Measurements from ENCODE around the gene MFRP.

Gene MFRP

DNA sequence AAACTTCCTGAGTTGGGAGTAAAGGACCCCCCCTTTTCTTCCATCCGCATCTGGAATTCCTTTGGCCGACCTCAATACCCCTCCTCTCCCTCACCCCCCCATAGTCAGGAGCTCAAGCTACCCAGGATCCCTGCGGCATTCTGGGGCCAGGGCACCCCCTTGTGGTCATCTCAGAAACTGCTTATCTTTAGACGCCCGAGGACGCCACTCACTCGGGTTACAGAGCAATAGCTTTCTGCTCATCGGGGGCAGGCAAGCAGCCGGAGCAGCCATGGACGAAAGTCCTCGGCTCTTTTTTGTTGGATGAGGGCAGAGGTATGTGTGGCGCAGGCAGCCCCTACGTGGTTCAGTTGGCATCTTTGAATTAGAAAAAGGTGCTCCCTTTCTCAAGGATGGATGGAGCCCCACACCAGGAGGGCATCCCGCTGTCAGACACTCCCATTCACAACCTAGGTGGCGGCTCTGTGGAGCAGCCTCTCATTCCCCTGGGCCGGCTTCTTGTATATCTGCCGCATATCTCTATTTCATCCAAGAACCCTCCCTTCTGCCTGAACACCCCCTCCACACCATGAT lies 8.1 kb downstream of the MFRP start:
- DNase-seq (ENCODE audit: low spot score) = peak; percentile 78

DNA sequence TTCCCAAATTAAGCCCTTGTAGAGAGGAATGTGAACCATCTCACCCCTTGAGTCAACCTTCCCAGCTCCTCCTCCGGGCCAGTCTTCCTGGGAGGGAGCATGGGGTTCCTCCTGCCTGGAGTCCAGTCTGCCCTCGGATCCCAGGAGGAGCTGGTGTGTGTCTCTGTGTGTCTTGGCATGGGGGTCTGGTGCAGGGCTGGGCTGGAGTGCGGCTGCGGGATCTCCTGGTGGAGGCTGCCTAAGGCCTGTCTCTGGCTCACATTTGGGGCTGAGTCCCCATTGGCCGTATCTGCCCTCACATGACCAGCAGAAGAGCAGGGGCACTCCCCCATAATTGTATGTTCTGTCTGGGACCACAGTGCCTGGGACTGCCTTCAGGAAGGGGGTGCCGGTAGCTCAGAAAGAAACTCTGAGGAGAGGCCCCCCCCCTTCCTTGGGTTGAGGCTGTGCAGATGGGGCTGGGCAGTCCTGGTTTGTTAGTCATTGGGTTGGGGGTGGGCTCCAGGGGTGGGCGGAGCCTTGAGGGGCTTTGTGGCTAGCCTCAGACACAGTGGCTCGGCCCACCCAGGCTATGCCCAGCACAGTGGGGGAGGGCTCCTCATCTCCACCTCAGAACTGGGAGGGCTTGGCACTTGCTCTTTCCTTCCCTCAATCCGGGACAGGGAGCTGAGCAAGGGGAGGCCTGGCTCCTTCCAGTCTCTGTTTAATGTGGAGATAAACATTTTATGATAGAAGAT lies 8.8 kb downstream of the MFRP start:
- no peak for DNase-seq (ENCODE audit: low spot score)

DNA sequence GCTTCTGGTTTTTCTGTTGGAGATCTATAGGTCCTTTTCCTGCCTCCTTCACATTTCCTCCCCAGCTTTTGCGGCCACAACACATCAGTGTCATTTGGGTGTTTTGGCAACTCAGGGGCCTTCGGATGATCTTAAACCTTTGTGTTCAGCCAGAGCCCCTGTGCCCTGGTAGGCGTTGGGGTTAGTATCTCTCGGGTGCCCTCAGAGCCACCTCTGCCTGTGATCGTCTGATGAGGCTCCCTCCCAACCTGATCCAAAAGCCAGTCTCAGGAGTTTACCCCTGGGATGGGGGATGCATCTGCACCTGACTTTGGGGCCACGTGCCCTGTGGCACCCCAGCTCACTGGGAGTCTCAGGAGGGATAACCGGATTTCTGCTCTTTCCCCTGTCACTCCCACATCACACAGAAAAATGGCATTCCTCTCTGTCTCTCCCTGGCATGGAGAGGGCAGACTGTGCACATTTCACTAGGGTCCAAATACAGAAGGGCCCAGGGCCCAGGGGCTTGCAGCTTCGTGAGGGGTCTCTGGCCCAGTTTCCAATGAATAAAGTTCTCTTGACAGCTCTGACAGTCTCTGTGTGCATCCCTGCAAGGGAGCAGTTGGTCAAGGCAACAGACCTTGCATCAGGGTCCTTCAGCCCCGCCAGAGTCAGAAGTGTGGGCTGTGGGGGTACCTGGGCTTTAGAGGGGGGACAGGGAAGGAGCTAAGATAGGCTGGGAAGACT lies 9.6 kb downstream of the MFRP start:
- no peak for DNase-seq (ENCODE audit: low spot score)

DNA sequence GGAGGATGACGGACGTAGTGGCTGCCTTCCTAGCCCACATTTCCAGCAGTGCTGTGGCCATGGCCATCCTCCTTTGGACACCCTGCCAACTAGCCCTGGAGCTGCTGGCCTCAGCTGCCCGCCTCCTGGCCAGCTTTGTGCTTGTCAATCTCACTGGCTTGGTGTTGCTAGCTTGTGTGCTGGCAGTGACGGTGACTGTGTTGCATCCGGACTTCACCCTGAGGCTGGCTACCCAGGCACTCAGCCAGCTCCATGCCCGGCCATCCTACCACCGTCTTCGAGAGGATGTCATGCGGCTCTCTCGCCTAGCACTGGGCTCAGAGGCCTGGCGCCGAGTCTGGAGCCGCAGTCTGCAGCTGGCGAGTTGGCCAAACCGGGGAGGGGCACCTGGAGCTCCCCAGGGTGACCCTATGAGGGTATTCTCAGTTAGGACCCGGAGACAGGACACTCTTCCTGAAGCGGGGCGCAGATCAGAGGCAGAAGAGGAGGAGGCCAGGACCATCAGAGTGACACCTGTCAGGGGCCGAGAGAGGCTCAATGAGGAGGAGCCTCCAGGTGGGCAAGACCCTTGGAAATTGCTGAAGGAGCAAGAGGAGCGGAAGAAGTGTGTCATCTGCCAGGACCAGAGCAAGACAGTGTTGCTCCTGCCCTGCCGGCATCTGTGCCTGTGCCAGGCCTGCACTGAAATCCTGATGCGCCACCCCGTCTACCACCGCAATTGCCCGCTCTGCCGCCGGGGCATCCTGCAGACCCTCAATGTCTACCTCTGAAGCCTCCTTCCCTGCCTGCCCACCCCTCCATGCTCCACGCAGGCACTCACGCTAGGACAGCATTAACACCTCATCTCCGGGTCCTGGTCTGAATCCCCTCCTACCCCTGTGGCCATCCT lies 10.6 kb downstream of the MFRP start:
- no peak for DNase-seq (ENCODE audit: low spot score)

DNA sequence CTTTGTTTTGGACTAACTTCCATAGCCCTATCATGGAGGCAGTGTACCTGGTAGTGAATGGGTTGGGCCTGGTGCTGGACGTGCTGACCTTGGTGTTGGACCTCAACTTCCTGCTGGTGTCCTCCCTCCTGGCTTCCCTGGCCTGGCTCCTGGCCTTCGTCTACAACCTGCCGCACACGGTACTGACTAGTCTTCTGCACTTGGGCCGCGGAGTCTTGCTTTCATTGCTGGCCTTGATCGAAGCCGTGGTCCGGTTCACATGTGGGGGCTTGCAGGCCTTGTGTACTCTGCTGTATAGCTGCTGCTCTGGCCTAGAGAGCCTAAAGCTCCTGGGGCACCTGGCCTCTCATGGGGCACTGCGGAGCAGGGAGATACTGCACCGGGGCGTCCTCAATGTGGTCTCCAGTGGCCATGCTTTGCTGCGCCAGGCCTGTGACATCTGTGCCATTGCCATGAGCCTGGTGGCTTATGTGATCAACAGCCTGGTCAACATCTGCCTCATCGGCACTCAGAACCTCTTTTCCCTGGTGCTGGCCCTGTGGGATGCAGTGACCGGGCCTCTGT lies 11.3 kb downstream of the MFRP start:
- no peak for DNase-seq (ENCODE audit: low spot score)

DNA sequence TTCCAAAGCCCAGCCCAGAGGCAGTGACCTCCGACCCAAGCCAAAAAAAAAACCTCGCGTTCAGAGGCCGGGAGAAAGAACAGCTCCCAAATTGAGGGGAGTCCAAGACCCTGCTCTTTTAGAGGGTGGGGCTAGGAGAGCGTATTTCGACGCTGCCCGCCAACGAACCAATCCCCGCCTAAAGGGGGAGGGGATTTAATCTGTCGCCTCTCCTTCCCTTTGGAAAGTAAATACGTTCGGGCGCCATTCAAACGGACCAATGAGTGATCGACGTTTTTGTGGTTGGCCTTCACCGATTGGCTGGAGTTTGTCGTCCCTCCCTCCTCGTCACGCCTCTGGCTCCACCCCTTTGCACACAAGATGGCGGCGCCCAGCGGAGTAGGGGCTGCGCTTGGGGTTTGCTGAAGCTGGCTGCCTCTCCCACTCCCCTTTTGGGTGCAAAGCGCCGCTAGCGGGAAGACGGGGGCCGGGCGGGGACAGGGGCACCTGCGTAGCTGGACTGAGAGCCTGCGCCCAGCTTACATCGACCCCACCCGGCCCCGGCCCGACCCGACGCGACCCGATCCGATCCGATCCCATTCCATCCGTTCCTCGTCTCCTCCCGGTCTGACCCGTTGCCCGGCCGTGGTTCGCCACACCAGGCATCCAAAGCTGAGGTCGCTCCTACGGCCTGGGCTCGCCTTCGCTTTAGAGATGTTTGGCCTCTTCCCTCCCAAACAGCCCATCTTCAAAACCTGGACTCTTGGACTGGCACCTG lies 12.2 kb downstream of the MFRP start, which contains the start of gene RNF26:
RNF26 (plus strand) TSS at position 354 of the 757 bp plus-strand sequence. CDS start 596 bp downstream, outside the sequence.
- peak; percentile 96 for DNase-seq (ENCODE audit: low spot score)

DNA sequence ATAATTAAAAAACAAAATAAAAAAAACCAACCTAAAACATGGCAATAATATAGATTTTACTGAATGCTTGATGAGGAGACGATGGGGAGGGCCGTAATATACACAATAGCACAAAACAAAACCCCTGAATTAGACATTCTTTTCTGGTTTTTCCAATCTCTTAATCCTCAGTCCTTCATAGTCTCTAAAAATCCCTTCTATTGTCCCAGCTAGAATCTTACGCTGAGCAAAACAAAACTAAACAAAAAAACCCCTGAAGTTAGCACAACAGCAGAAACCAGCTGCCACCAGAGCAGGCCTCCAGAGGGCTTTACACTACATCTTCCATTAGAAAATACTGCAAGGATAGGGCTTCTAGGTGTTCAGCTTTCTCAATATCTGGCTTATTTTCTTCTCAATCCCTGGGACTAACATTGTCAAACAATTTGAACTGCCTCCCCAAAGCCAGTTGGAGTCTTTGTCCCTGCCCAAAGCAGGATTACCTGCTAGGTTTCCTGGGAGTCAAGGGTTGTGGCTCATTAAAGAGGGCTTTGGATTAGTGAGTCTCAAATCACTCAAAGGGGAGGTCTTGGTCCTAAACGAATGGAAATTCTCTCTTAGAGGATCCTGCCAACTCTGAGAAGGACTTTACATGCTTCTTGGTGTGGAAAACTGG lies 14.3 kb downstream of the MFRP start:
- DNase-seq (ENCODE audit: low spot score) = no peak

DNA sequence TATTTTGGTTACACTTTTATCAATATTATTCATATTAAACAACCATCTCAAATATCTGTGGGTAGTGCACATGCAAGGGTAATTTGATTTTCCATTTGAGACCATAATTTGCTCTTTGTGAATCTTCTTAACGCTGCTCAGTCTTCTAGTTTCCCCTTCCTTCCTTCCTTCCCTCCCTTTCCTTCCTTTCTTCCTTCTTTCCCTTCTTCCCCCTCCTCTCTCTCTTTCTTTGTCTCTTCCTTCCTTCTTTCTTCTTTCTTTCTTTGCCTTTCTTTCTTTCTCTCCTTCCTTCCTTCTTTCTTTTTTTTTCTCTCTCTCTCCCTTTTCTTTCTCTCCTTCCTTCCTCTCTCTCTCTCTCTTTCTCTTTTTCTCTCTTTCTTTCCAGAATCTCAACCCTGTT lies 16.3 kb downstream of the MFRP start:
- DNase-seq (ENCODE audit: low spot score) = no peak

DNA sequence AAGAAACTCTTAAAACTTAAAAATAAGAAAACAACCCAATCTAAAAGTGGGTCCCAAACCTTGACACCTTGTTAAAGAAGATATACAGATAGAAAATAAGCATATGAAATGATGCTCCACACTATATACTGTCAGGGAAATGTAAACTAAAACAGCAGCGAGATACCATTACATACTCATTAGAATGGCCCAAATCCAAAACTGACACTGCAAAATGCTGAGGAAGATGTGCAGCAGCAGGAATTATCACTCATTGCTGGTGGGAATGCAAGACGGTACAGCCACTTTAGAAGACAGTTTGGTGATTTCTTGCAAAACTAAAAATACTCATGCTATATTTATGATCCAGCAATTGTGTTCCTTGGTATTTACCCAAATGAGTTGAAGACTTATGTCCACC lies 17.2 kb downstream of the MFRP start:
- no peak for DNase-seq (ENCODE audit: low spot score)

DNA sequence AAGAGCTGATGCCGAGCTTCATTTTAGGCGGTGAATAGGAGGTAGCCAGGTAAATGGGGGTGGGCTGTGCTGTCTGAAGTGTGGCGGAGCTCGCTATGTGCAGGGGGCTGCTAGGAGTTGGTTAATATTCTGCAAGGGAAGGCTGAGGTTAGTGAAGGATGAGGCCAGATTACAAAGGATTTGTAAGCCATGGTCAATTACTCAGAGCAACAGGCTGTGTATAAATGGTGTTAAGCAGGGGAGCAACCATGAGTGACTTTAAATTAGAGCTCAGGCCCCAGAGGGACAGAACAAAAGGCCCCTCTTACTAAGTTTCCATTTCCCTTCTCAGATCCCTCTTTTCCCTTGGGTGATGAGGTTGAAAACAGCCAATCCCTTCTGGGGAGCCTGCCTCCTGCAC lies 22.3 kb downstream of the MFRP start:
- no peak for DNase-seq (ENCODE audit: low spot score)

DNA sequence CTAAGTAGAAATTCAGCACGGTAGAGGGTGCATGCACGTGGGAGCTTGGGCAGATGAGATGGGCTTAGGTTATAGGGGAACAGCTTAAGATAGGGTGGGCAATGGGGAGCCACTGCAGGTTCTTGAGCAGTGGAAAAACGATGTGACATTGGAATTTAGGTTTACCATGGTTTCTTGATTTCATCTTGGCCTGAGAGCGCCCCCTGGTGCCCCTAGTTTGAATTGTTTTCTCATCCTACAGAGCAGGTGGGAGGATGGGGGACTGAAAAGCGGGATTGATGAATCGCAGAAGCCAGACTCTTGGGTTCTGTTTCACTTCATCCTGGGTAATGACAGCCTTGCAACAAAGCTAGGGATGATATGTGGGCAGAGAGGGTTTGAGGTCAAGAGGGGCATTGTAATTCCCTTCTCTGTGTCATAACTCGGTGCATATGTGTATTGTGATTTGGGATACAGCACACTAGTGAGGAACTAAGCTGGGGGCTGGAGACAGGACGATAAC lies 22.9 kb downstream of the MFRP start:
- peak; percentile 70 for DNase-seq (ENCODE audit: low spot score)

DNA sequence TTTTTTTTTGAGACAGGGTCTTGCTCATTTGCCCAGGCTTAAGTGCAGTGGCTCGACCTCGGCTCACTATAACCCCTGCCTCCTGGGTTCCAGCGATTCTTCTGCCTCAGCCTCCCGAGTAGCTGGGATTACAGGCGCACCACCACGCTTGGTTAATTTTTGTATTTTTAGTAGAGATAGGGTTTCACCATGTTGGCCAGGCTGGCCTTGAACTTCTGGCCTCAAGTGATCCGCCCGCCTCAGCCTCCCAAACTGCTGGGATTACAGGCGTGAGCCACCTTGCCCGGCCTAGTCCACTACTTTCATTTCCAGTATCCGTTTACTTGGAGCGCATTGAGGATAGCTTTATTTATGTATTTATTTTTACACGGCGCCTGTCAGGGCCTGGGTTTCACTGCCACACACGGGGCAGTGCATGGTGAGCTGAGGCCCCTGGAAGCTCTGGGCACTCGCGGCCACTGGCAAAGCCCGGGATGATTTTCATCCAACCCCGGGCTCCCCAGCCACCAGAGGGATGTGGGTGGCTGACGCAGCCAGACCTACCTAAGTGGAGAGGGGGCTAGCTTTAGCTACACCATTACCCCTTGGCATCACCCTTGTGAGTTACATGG lies 23.5 kb downstream of the MFRP start:
- DNase-seq (ENCODE audit: low spot score) = no peak

DNA sequence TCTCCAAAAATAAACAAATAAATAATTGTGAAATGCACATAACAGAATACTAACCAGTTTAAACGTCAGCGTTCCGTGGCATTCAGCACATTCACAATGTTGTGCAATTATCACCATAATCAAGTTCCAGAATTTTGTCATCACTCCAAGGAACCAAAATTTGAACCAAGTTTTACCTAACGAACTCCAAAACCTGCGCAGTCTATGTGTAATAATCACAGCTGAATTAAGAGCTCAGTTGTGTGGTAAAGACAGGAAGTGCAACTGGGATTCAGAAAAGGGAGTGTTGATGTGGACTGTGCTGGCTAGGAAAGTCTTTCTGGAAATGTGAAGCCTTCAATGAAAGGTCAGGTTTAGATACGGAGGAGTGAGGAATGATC lies 24.2 kb downstream of the MFRP start:
- no peak for DNase-seq (ENCODE audit: low spot score)

DNA sequence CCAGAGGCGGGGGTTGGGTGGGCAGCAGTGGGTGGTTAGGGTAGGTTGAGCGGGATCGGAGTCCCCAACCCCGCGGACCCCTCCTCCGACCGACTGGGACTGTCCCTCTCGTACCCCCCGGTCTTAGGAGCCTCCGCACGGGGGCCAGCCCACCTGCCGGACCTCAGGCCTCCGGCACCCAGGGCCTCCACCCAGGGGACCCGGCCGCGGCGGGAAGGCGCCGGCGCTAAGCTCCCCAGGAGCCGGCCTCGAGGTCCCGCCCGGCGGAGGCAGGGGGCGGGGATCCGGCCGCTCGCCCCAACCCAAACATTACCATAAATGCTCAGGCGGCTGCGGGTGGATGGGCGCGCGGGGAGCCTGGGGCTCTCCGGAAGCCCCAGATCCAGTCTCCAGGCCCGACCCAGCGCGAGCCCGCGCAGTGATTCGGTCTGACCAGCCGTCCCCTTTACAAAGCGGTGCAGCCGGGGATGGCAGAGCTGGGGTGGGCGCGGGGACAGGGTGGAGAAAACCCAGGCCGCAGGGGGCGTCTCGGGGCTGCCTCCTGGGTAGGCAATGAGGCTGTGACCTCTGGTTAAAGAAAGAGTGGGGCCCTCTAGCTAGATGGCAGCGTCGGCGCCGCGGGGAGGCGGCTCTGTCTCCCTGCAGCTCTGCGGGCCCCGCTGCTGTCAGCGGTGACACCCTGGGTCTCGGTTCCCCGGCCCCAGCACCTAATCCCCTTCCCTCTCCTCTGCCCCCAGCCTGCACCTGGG lies 25.6 kb downstream of the MFRP start:
- DNase-seq (ENCODE audit: low spot score) = no peak

DNA sequence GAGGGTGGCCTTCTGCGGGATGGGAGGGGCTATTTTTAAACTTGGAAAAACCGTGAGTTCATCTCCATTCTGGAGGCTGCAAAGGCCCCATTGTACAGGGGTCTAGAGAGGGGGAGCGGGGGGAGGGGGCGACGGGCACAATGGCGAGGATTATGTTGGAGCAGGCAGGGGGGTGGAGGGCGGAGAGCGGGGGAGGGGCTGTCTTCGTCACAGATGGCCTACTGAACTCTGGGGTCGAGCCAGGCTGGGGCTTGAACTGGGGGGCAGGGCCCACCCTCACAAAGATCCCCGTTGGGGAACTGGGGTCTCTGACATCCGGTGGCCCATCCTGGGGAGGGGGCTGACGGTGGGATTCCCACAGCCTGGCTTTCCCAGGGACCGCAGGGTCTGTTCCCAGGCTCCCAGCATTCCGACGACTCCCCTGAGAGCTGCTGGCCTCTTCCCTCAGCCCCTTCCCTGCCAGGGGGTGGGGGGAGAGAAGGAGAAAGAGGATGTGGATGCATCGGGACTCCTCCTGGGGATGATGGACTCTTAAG lies 26.2 kb downstream of the MFRP start:
- no peak for DNase-seq (ENCODE audit: low spot score)

DNA sequence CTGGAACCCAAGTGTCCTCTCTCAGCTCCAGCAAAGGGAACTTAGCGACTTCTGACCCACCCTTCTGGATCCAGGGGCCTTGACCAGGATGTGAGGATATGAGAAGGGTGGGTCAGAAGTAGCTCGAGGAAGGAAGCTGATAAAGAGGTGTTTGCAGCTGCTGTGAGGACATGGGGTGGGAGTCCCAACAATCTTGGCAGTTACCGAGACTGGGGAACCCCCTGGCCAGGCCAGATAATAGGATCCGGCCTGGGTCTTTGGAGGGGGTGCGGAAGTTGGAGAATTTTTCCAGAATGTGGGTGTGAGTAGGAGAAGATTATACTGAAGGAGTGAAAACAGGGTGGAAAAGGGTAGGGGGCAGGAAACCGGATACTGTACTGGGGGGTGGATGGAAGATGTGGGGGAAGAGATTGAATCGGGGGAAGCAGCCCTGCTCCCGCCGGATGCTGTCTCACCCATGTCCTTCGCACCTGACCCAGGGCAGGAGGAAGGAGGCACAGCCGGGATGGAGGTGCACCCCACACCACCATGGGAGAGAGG lies 26.7 kb downstream of the MFRP start:
- no peak for DNase-seq (ENCODE audit: low spot score)

DNA sequence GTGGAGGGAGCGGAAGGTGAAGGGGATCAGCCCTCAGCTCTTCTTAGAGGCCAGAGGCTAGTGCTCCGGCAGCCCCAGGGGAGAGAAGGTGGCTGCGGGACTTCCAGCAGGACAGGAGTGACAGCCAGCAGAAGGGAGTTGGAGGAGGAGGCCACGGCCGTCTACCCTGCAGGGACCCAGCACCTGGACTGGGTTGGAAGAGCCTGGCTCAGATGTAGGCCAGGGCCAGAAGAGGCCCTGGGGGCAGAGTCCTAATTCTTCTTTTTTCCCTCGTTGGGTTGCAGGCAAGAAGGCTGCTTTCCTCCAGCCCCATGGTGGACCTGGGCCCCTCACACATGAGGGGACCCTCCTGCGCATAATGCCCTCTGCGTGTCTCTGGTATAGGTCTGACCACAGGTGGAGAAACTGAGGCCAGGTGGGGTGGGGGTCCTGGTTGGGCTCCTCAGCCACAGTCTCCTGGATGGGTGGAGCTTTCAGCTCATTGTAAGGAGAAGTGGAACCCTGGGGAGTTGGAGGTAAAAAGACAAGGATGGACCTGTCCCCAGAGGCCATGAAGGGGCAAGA lies 27.3 kb downstream of the MFRP start:
- DNase-seq (ENCODE audit: low spot score) = no peak

Data from hematopoietic multipotent progenitor cell treated with erythropoietin and hydrocortisone succinate and interleukin-3 and kit ligand, for 15 days (in vitro differentiated cells).